NCI-H1048 (cell line): ENCODE measurements around the gene GARIN5A.
A peak's percentile ranks its signal among the peaks of the same experiment; 100 is the strongest.

Source experiments
- DNase-seq: peaks from one replicate; lab custom pipeline; 2025; lab: John Stamatoyannopoulos, UW

GARIN5A gene

GRCh38 chr19:50476224-50476906, at the start of gene GARIN5A, which contains the start of gene EMC10:
Gene GARIN5A (minus strand): TSS chr19:50476848. CDS start chr19:50476388, 460 bp downstream.
Gene EMC10 (plus strand): TSS chr19:50476507. CDS start chr19:50476545, 38 bp downstream.
- DNase-seq = peak; percentile 88

GRCh38 chr19:50522881-50523280, 46.2 kb upstream of the GARIN5A start:
- no peak for DNase-seq

- no peak for DNase-seq
These were observed 44.3 kb upstream of the GARIN5A start for GRCh38 chr19:50520822-50521465.

GRCh38 chr19:50519006-50519575, 42.4 kb upstream of the GARIN5A start:
- DNase-seq = no peak

GRCh38 chr19:50518091-50519005, 41.7 kb upstream of the GARIN5A start:
- DNase-seq = no peak

GRCh38 chr19:50517704-50518075, 41.0 kb upstream of the GARIN5A start:
- no peak for DNase-seq

- no peak for DNase-seq
These were observed 40.5 kb upstream of the GARIN5A start for GRCh38 chr19:50516964-50517703.

GRCh38 chr19:50516456-50516855, 39.8 kb upstream of the GARIN5A start:
- DNase-seq = no peak

DNA sequence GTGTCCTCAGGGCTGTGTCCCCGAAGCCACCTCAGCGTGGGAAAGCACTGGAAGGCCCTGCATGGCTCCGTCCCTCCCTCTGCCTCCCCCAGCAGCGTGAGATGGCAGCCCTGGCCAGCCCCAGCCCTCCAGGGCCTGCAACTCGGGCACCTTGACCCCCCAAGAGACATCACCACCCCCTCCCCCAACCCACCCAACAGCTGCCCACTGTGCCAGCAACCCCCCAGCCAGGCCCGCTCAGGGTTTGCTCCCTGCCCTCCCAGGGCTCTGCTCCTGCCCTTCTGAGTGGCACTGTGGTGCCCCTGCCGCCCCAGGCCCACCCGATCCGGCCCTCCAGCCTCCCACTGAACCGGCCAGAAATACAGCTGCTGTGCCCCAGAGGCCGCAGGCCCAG, 38.5 kb upstream of the GARIN5A start:
- no peak for DNase-seq

DNA sequence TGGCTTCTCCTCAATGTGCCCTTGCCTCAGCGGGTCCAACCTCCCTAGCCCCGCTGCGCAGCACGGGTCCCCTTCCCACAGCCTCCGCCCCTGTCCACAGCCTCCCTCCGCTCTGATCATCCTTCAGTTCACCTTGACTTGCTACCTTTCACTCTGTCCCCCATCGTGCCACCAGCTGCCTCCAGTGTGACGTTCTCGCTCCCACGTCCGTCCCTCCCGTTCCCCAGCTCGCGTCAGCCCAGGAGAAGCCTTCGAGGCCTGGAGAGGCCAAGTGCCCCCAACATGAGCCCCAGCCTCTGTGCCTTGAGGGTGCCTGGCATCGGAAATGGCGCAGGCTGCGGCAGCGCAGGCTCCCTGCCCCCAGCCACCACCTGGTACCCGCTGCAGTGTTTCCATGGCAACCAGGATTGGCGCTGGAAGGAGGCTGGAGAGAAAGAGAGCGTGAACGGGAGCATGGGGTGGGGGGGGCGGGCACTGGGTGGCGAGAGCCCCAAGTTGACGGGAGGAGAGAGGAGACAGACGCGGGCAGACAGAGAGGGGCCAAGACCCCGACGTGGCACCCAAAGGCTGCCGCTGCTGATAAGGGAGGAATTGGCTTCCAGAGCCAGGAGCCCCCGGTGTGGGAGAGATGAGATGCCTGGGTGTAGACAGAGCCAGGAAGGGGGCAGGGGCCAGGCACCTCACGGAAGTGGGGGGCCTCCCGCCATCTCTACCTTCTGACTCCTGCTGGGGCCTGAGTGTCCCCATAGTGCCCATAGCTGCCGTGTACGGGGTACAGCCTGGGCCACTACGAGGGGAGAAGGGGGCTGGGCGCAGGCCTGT, 37.9 kb upstream of the GARIN5A start:
- DNase-seq = no peak

- no peak for DNase-seq
These were observed 37.2 kb upstream of the GARIN5A start, which contains the start of gene ASPDH for GRCh38 chr19:50513746-50514345. Gene ASPDH (minus strand): TSS chr19:50513913. CDS start chr19:50513823, 90 bp downstream.

- no peak for DNase-seq
These were observed 36.5 kb upstream of the GARIN5A start for GRCh38 chr19:50512999-50513745.

DNA sequence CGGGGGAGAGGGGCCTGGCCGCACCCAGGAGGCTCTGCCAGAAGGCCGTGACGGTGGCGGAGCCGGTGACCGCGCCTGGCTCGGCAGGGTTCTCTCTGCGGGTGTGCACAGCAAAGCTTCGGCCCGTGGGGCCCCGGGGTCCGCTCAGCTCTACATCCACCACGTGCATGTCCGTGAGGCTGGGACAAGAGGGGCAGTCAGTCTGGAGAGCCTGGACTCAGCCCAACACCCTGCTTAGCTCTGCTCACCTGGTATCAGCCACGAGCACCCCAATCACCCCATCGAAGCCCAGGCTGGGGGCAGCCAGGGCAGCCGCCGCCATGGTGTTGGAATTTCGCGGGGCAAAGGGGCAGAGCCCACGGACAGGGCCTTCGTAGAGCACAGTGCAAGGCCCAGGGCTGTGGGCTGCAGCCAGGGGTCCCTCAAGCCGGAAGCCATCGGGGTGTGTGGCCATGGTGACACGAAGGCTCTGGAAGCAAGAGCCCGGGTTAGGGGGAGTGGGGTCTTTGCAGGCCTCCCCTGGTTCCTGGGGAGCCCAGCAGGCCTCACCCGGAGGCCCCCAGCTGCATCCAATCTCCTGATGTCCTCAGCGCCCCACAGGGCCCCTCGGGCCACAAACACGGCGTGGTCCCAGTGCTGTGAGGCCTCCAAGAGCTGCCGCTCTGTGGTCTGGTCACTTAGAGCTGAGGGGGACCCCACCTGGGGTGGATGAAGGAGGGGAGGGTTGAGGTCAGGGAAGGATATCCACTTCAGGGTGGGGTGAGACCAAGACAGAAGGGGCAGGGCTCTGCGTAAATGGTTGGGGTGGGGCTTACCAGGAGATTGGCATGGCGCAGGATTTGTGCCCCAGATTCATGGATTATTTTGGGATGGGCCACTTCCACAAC, 35.7 kb upstream of the GARIN5A start:
- DNase-seq = no peak

- DNase-seq = peak; percentile 91
These were observed 34.6 kb upstream of the GARIN5A start, which contains the start of gene JOSD2 for GRCh38 chr19:50511069-50511822. Gene JOSD2 (minus strand): TSS chr19:50511191. CDS start chr19:50510431, 760 bp downstream.

- no peak for DNase-seq
These were observed 34.0 kb upstream of the GARIN5A start for GRCh38 chr19:50510700-50511068.

GRCh38 chr19:50510121-50510670, 33.5 kb upstream of the GARIN5A start:
- no peak for DNase-seq

GRCh38 chr19:50509366-50509765, 32.7 kb upstream of the GARIN5A start:
- DNase-seq = no peak
